ES-I3 (cell line): ENCODE results near the gene AGAP1.
"Not testable (repeated sequence)": the region's sequence is repeated elsewhere in the genome, so short reads cannot be mapped to it uniquely, and the experiment has no call there.

Experiments used
- H3K36me3 ChIP-seq: 2 replicates; pipeline ENCODE4 v1.6.1; 2013; ENCODE audit warnings: mild to moderate bottlenecking, low read length, control low read depth, moderate library complexity; ENCODE audit not compliant: insufficient read depth
- H3K4me1 ChIP-seq: 2 replicates; pipeline ENCODE4 v1.6.1; 2013; ENCODE audit warnings: mild to moderate bottlenecking, control low read depth, low read length; ENCODE audit not compliant: insufficient read depth
- H3K9ac ChIP-seq: 2 replicates; pipeline ENCODE4 v1.6.1; 2013; ENCODE audit warnings: low read depth, mild to moderate bottlenecking, low read length, moderate library complexity
- H3K9me3 ChIP-seq: 2 replicates; pipeline ENCODE4 v1.6.1; 2013; ENCODE audit warnings: mild to moderate bottlenecking, low read length, moderate library complexity; ENCODE audit not compliant: control insufficient read depth, insufficient read depth

Gene AGAP1

GRCh38 chr2:235754357-235755207, 260.7 kb downstream of the AGAP1 start:
- no peaks in the 10 kb centered on the region; the same call in 1 of the 2 replicates for H3K4me1 ChIP-seq
- no peaks in the 10 kb centered on the region for H3K9me3 ChIP-seq
- H3K36me3 ChIP-seq = 0 out of 2 replicates have a peak, but pooled peaks cover 4% of the 10 kb centered on the region
- no peak overlapping the region for H3K9ac ChIP-seq

DNA sequence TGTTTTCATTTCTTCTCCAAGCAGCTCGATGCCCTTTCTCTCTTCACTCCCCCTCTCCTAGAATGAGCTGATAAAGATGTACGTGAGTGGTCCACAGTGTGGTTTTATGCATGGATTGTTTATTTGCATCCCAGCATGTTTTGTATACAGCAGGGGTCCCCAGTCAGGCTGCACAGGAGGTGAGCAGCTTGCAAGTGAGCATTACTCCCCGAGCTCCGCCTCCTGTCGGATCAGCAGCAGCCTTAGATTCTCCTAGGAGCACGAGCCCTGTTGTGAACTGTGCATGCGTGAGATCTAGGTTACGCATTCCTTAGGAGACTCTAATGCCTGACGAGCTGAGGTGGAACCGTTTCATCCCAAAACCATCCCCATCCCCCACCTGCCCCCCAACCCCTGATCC, 262.6 kb downstream of the AGAP1 start:
- Histone ChIP-seq H3K4me1 (no peaks in the 10 kb centered on the region; the same call in 1 of the 2 replicates), H3K9ac (no peak overlapping the region), H3K9me3 (no peaks in the 10 kb centered on the region), H3K36me3 (no peaks in the 10 kb centered on the region)

DNA sequence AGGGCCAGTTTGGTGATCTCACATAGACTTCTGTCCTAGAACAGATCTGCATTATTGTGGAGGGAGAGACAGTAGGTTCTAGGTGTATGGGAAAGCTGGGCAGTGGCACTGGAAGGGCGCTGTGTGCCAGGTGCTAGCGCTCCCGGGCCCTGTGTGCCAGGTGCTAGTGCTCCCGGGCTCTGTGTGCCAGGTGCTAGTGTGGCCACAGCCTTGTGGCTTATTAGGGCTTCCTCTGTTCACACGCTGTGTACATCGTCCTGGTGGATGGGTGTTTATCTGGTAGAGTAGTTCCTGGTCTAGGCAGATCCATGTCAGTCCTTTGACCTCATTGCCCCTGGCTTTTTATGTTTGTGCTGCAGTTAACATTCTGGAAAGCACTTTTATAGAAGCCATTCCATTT, 263.4 kb downstream of the AGAP1 start:
- Histone ChIP-seq H3K9ac (no peak overlapping the region), H3K36me3 (no peaks in the 10 kb centered on the region), H3K4me1 (no peaks in the 10 kb centered on the region; the same call in 1 of the 2 replicates), H3K9me3 (no peaks in the 10 kb centered on the region)

DNA sequence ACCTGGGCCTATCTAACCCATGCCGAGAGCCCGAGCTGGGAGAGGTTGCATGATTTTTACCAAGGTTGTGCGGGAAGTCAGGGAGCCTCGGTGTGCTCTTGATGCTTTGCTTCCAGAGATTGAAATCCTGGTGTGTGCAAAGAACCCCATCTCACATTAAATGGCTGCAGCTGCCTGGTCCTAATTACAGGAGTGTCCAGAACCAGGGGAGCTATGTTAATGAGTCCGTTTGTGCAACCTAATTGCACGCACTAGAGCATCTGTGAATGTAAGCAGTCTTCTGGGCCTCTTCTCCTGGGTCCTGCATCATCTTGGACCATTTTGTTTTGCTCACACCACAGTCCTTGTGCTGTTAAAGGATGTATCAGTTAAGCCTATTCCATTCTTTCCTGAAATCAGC, 263.8 kb downstream of the AGAP1 start:
- H3K36me3 ChIP-seq = no peaks in the 10 kb centered on the region
- no peaks in the 10 kb centered on the region; the same call in 1 of the 2 replicates for H3K4me1 ChIP-seq
- no peaks in the 10 kb centered on the region for H3K9me3 ChIP-seq
- H3K9ac ChIP-seq = no peak overlapping the region

DNA sequence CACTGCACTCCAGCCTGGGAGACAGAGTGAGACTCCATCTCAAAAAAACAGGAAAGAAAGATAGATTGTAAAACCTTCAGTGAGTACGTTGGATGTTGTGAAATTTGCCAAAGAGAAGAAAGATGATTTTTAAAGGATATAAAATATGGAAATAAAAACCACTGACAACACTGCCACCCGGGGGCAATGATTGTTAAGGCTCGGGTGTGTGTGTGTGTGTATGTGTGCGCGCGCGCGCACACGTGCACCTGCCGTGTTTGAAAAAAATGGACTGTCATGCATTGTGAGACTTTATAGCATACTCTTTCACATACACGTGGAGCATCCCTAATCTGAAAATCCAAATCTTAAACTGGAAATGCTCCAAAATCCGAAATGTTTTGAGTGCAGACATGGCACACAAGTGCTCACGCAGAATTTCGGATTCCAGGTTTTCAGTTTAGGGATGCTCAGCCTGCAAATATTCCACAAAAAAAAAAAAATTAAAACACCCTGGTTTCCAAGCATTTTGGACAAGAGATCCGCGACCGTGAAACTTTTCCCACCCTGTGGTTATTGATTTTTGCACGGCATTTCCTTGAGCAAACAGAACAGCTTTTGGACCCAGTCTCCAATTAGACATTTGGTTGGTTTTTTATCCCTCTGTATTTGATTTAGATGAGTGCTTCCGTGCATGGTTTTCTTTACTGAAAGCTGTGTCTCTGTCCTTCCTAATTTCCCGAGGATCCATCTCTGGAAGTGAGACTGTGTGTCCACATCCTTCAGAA, 269.2 kb downstream of the AGAP1 start:
- Histone ChIP-seq H3K9ac (no peak overlapping the region), H3K9me3 (no peaks in the 10 kb centered on the region), H3K4me1 (no peaks in the 10 kb centered on the region; the same call in 1 of the 2 replicates), H3K36me3 (no peaks in the 10 kb centered on the region)

GRCh38 chr2:235763816-235764215, 270.0 kb downstream of the AGAP1 start:
- Histone ChIP-seq H3K9ac (no peak overlapping the region), H3K9me3 (no peaks in the 10 kb centered on the region), H3K4me1 (no peaks in the 10 kb centered on the region; the same call in 1 of the 2 replicates), H3K36me3 (no peaks in the 10 kb centered on the region)

DNA sequence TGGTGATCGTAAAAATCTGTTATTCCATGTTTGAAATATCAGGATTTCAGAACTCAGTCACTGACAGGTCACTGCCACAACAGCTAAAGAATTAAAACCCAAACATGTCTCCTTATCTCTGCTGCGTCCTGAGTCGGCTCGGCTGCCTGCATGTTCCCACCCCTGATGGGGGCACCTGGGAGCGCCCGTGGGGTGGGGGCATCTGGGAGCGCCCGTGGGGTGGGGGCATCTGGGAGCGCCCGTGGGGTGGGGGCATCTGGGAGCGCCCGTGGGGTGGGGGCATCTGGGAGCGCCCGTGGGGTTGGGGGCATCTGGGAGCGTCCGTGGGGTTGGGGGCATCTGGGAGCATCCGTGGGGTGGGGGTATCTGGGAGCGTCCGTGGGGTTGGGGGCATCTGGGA, 270.6 kb downstream of the AGAP1 start:
- H3K4me1 ChIP-seq, H3K9ac ChIP-seq, H3K9me3 ChIP-seq, H3K36me3 ChIP-seq: not testable (repeated sequence)

- Histone ChIP-seq H3K36me3 (no peaks in the 10 kb centered on the region; the same call in 1 of the 2 replicates), H3K4me1 (no peaks in the 10 kb centered on the region; the same call in 1 of the 2 replicates), H3K9ac (no peak overlapping the region), H3K9me3 (no peaks in the 10 kb centered on the region)
Observed at GRCh38 chr2:235765181-235765820, 271.5 kb downstream of the AGAP1 start.

DNA sequence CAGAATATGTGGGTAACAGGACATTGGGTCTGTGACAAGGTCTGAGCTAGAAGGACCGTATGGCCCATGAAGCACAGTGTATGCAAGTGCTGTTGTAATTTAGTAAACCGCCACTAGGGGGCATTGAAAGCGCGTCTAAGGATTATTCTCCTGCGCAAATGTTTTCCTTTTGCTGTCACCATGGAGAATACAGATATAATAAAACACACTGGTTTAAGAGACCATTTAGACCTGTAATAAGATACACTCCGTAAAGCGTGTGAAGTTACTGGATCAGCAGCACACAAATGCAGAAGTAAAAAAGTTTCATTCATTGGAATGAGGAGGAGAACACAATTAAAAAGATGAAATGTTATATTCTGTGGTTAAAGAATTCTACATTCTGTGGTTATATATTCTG, 272.4 kb downstream of the AGAP1 start:
- no peaks in the 10 kb centered on the region for H3K9me3 ChIP-seq
- no peaks in the 10 kb centered on the region; the same call in 1 of the 2 replicates for H3K36me3 ChIP-seq
- H3K4me1 ChIP-seq = no peaks in the 10 kb centered on the region; the same call in 1 of the 2 replicates
- H3K9ac ChIP-seq = no peak overlapping the region

DNA sequence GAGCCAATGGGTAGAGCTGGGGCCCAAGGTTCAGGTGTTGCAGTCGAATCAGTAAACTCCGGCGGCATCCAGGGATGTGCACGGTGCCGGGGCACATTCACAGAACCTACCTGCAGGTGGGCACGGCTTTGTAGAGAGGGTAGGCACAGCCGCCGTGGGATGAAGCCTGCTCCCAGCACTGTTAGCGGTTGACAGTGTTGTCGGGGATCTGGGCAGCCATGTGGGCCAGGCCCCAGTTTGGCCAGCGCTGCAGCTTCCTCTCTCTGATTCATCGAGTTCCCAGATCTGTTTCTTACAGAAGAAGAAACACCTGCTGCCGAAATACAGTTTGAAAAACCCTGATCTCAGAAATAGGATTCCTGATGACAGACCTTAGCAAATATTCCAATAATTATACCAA, 274.8 kb downstream of the AGAP1 start:
- Histone ChIP-seq H3K9me3 (no peaks in the 10 kb centered on the region), H3K36me3 (no peaks in the 10 kb centered on the region; the same call in 1 of the 2 replicates), H3K9ac (no peak overlapping the region), H3K4me1 (peaks cover 7% of the 10 kb centered on the region)

DNA sequence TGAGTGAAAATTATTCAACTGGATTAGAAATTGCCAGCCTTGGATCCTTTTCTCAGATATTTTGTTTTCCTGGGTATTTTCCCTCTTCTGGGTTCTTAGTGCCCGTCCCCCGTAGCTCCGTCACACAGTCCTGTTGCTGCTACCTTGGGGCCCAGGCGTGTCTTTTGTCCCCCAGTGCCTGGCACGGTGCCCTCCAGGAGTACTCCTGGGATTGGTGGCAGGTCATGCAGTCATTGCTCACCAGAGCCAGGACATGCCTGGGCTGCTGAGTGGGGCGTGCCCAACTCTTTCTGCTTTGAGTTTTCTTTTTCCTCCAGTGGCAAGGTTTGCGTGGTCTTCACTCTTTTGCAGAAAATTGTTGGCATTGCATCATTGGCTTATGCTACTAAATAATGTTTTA, 275.2 kb downstream of the AGAP1 start:
- Histone ChIP-seq H3K4me1 (peaks cover 11% of the 10 kb centered on the region), H3K36me3 (no peaks in the 10 kb centered on the region; the same call in 1 of the 2 replicates), H3K9me3 (no peaks in the 10 kb centered on the region), H3K9ac (no peak overlapping the region)

- Histone ChIP-seq H3K4me1 (peaks cover 11% of the 10 kb centered on the region), H3K9me3 (no peaks in the 10 kb centered on the region), H3K9ac (no peak overlapping the region), H3K36me3 (no peaks in the 10 kb centered on the region; the same call in 1 of the 2 replicates)
Observed at GRCh38 chr2:235770909-235771820, 277.3 kb downstream of the AGAP1 start.

- H3K9ac ChIP-seq = no peak overlapping the region
- H3K36me3 ChIP-seq = no peaks in the 10 kb centered on the region; the same call in 1 of the 2 replicates
- H3K9me3 ChIP-seq = no peaks in the 10 kb centered on the region
- H3K4me1 ChIP-seq = peaks cover 11% of the 10 kb centered on the region
Observed at GRCh38 chr2:235773188-235773928, 279.5 kb downstream of the AGAP1 start.
